ENCODE measurements around the gene NAT9. TPM values are rescaled to one million over a fixed set of nuclear protein-coding genes. Genes with fewer than 3 reads are reported as not detected.

The NAT9 gene
- total and polyA plus RNA-seq, 2 of the 4 experiments (the other 2 are of a cell fraction) = 48.9 to 62.0 TPM

DNA sequence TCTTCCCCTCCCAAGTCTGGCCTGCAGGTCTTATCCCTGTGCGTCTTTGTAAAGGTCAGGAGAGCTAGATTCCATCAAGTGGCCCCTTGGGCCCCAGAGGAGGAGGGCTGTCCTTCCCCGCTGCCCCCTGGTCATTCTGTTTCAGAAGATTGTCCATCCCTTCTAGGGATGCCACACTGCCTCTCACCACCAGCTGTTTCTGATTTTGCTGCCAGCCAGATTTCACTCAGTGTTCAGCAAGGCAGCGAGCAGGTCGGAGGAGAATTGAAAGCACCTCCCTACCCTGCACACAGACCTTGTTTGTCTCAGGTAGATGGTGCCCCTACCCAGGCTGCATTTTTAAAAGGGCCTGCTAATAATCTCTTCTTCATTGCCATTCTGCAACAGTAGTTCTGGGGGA is 21.7 kb upstream of the NAT9 start:
- POLR2A ChIA-PET (ENCODE audit: unreplicated experiment) = no interaction called here
- no peaks in the 10 kb centered on the region for H4K20me1 ChIP-seq (ENCODE audit: insufficient read depth, low read length)
- intact Hi-C loops (cut with micrococcal nuclease) (no loop called here), dilution Hi-C loops (cut with HindIII; ENCODE audit: low sequenced_read_pairs, unreplicated experiment) (no loop called here), in situ Hi-C loops (cut with MboI; ENCODE audit: low sequenced_read_pairs) (no loop called here)
- H3K18ac ChIP-seq (ENCODE audit: low read depth, low read length) = no peak overlapping the region
- H3K27ac ChIP-seq (ENCODE audit: insufficient read depth, low read length) = no peak overlapping the region
- TF ChIP-seq RAD21 (IDR thresholded peaks at IDR 0.05; ENCODE audit: low read length) = no peak
- TF ChIP-seq, protein P1, sequence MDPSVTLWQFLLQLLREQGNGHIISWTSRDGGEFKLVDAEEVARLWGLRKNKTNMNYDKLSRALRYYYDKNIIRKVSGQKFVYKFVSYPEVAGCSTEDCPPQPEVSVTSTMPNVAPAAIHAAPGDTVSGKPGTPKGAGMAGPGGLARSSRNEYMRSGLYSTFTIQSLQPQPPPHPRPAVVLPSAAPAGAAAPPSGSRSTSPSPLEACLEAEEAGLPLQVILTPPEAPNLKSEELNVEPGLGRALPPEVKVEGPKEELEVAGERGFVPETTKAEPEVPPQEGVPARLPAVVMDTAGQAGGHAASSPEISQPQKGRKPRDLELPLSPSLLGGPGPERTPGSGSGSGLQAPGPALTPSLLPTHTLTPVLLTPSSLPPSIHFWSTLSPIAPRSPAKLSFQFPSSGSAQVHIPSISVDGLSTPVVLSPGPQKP (IDR thresholded peaks at IDR 0.05; ENCODE audit: borderline replicate concordance, low read depth, low read length) = no peak
- no peak overlapping the region for H2BK5ac ChIP-seq (ENCODE audit: low read depth, low read length, poor library complexity, severe bottlenecking)
- no peak overlapping the region for H2BK120ac ChIP-seq (ENCODE audit: low read depth, low read length)
- H3K9me1 ChIP-seq (ENCODE audit: insufficient read depth, low read length) = no peaks in the 10 kb centered on the region
- H3K79me1 ChIP-seq (ENCODE audit: low read depth in 1 of 2, low read length in 2 of 2) = no peaks in the 10 kb centered on the region
- H3K4ac ChIP-seq (ENCODE audit: low read depth, low read length) = no peak overlapping the region
- WGBS, 2 experiments (ENCODE audit: extremely low coverage in 2 of 2, insufficient read length in 1 of 2) = 100% methylated on average over 3 of the region's 4 CpGs; no CpG with 5 or more reads in 1 of the 2 experiments
- CTCF ChIA-PET = no interaction called here
- BruUV-seq (replicated peaks) = no TSS peak
- no peaks in the 10 kb centered on the region for H3K4me1 ChIP-seq (ENCODE audit: control insufficient read depth, insufficient read depth, low read length)
- H3K36me3 ChIP-seq (ENCODE audit: control insufficient read depth, insufficient read depth, low read length) = peaks cover 43% of the 10 kb centered on the region
- no peak overlapping the region for H3K56ac ChIP-seq (ENCODE audit: extremely low read depth, insufficient read depth, low read length)
- H2AK9ac ChIP-seq (replicated peaks; ENCODE audit: low read depth, low read length, poor library complexity) = no peak overlapping the region
- H3K9ac ChIP-seq (ENCODE audit: low read depth, low read length) = no peak overlapping the region
- no peak overlapping the region for H2BK15ac ChIP-seq (ENCODE audit: low read depth, low read length)
- no peak overlapping the region for H2AFZ ChIP-seq (replicated peaks; ENCODE audit: low read length, poor library complexity)
- DNase-seq (no peak), ATAC-seq (ENCODE audit: low read depth) (no peak)
- no peak overlapping the region for H3K4me3 ChIP-seq (ENCODE audit: insufficient read depth, low read depth, low read length)
- H2AK5ac ChIP-seq (ENCODE audit: low read depth, low read length) = no peak overlapping the region
- H3K14ac ChIP-seq (replicated peaks; ENCODE audit: low read depth, low read length) = no peak overlapping the region
- no peak overlapping the region for H4K8ac ChIP-seq (ENCODE audit: low read depth in 2 of 2, low read length in 2 of 2)
- no peak overlapping the region for H2BK20ac ChIP-seq (ENCODE audit: low read depth, low read length)
- H4K5ac ChIP-seq (ENCODE audit: low read depth, low read length) = no peak overlapping the region
- no peaks in the 10 kb centered on the region for H3K9me3 ChIP-seq (ENCODE audit: control insufficient read depth, insufficient read depth, low read length)
- no peaks in the 10 kb centered on the region for H3K27me3 ChIP-seq (ENCODE audit: control insufficient read depth, insufficient read depth, low read length)
- H3K4me2 ChIP-seq (ENCODE audit: low read depth, low read length) = no peak overlapping the region
- no peak overlapping the region for H3K23ac ChIP-seq (ENCODE audit: low read depth, low read length)
- no peak overlapping the region for H4K91ac ChIP-seq (ENCODE audit: insufficient read depth, low read depth, low read length)

Measured in IMR-90 (cell line).